ENCODE measurements around the gene EXD2. TPM values are rescaled to one million over a fixed set of nuclear protein-coding genes. Genes with fewer than 3 reads are reported as not detected.
A peak's percentile ranks its signal among the peaks of the same experiment; 100 is the strongest.

Gene EXD2, protein sequence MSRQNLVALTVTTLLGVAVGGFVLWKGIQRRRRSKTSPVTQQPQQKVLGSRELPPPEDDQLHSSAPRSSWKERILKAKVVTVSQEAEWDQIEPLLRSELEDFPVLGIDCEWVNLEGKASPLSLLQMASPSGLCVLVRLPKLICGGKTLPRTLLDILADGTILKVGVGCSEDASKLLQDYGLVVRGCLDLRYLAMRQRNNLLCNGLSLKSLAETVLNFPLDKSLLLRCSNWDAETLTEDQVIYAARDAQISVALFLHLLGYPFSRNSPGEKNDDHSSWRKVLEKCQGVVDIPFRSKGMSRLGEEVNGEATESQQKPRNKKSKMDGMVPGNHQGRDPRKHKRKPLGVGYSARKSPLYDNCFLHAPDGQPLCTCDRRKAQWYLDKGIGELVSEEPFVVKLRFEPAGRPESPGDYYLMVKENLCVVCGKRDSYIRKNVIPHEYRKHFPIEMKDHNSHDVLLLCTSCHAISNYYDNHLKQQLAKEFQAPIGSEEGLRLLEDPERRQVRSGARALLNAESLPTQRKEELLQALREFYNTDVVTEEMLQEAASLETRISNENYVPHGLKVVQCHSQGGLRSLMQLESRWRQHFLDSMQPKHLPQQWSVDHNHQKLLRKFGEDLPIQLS
- total RNA-seq = 1 to 10 TPM; 7.8 to 8.5 (median 7.8) TPM

DNA sequence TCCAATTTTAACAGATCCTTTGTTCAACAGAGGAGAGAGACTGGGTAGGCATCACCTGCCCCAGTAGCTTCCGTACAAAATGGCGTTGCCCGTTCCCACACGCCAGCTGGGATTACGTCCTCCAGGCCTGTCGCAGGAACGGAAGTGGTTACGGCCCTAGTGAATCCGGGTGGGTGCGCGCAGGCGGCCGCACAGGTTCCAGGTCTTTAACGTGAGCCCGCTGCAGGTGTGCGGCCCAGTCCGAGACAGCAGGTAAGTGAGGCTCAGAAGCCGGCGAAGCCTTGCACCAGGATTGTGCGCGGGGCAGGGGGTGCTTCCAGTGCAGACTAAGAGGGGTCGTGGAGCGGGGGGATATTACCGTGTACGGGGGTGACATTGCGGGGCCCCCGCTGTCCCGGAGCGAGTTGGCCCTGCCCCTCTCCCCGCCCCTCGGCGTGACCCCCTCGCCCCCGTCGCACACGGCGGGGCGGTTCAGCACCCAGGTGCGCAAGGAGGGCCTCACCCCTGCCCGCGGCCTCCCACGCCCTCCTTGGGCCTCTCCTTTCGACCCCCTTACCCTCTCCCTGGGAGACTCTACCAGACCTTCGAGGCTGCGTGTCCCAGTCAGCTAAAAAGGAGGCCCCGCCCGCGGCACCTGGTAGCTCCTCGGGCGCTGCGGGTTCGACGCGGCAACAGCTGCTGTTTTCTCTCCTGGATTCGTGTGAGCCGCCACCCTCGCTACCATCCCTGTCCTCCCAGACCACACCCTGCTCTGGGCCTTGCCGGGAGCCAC is at the start of gene EXD2:
TSS of gene EXD2 (plus strand) at position 159 of the 772 bp plus-strand sequence. CDS start 17,973 bp downstream, outside the sequence.
- peak within 1 kb of the TSS; percentile 91 for H3K4me3 Mint-ChIP-seq
- peaks cover 2% of the 10 kb centered on the region for H3K36me3 Mint-ChIP-seq (ENCODE audit: insufficient read depth)
- peak; percentile 62 for DNase-seq
- peak; percentile 86 to 89 for ATAC-seq
- peaks cover 17% of the 10 kb centered on the region for H3K4me1 Mint-ChIP-seq (ENCODE audit: low read depth)
- H3K27me3 Mint-ChIP-seq (ENCODE audit: low read depth) = peaks cover 2% of the 10 kb centered on the region
- H3K9me3 Mint-ChIP-seq = no peaks in the 10 kb centered on the region

DNA sequence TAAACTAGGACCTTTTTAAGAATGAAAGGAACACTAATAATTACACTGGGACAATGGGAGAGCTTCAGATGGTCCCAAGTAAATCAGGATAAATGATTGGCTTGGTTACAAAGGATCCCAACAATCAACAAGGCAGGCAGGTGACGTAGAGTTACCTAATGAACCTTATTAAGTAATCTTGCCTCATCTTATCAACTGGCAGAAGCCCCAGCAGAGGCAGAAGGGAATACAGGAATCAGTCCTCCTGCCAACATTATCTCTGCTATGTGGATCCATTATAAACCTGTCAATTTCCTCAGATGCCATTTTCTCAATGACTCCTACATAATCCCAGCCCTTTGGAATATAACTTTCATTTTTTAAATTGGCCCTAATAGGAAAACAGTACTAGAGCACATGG is 49.7 kb upstream of the EXD2 start:
- no peaks in the 10 kb centered on the region for H3K27me3 Mint-ChIP-seq (ENCODE audit: low read depth)
- H3K9me3 Mint-ChIP-seq = no peaks in the 10 kb centered on the region
- peaks cover 23% of the 10 kb centered on the region for H3K36me3 Mint-ChIP-seq (ENCODE audit: insufficient read depth)
- H3K4me3 Mint-ChIP-seq = no peak overlapping the region
- ATAC-seq (no peak), DNase-seq (no peak)
- H3K4me1 Mint-ChIP-seq (ENCODE audit: low read depth) = peaks cover 54% of the 10 kb centered on the region

DNA sequence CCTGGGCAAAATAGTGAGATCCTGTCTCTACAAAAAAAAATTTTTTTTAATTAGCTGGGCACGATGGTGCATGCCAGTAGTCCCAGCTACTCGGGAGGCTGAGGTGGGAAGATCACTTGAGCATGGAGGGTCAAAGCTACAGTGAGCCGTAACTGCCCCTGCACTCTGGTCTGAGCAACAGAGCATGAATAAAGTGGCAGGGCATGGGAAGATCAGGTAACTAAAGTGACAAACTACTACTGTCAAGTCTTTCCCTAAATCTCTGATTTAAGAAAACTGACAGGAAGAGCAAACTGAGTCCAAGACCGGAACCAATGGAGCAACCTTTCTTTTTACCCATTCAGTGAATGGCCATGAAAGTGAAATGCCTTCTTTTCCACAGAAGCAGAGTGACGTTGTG is 49.2 kb upstream of the EXD2 start:
- Mint-ChIP-seq H3K4me1 (ENCODE audit: low read depth) (peaks cover 58% of the 10 kb centered on the region), H3K36me3 (ENCODE audit: insufficient read depth) (peaks cover 23% of the 10 kb centered on the region), H3K27me3 (ENCODE audit: low read depth) (no peaks in the 10 kb centered on the region), H3K4me3 (no peak overlapping the region), H3K9me3 (no peaks in the 10 kb centered on the region)
- DNase-seq (no peak), ATAC-seq (no peak)

DNA sequence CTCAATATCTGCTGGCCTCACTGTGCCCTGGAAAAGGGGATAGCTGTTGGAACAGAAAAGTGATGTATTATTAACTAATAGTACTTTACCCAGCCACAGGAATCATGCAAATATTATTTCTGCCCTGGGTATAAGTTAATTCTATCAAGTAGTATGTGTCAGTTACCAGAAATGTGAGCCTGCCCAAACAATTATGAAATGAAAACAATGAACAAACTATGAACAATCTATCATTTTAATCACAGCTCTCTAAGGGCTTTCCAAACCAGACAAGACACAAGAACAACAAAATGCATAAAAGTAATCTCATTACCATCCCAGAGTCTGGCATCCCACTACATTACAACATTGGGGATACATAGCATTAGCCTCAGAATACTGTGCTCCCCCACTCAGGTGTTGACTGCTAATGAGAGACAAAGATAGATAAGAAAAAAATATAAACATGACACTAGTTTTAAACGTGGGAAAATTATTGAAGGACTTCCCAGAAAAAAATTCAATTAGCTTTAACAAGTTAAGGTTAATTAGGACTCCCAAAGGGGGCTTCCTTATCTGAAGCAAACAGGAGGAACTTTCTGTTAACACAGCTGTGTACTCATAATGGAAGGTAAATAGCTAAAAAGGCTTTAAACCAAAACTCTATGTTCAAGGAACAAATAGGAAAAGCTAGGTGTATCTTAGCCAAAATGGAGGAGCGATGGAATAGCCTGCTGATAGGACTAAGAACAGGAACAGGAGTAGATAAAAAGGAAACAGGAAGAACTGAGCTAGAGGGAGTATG is 41.6 kb upstream of the EXD2 start:
- peaks cover 30% of the 10 kb centered on the region for H3K36me3 Mint-ChIP-seq (ENCODE audit: insufficient read depth)
- DNase-seq (no peak), ATAC-seq (no peak)
- no peaks in the 10 kb centered on the region for H3K27me3 Mint-ChIP-seq (ENCODE audit: low read depth)
- peaks cover 60% of the 10 kb centered on the region for H3K4me1 Mint-ChIP-seq (ENCODE audit: low read depth)
- peak overlapping the region; percentile 91 for H3K4me3 Mint-ChIP-seq
- no peaks in the 10 kb centered on the region for H3K9me3 Mint-ChIP-seq

DNA sequence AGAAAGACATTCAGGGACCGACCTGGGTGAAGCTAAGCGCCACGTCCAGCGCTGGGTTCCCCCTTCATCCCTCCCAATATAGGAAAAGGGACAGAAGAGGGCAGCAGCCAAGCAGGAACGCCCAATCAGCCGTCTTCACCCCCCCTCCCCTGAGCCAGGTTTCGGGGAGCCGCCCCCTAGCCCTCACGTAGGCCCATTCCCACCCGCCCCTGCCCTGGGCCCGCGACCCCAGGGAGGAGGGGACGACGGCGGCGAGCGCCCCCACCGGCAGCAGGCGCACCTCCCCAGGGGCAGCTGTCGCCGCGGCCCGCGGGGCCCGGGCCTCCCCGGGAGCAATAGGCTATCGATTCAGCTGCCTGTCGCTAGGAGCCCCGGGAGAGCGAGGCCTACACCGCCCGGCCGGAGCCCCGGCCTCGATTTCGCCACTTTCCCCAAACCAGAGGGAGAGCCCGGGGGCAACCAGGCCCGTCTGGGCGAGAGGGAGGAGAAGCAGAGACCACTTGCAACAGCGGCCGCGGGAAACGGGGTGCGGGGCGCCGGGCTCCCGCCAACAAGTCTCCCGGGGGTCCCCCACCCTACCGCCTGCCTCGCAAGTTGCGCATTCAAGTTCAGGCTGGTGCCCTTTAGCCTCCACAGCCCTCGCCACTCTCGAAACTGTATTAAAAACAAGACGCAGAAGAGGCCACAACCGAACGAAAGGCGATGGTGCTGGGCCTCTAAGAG is 39.7 kb upstream of the EXD2 start:
- peak; percentile 77 for DNase-seq
- Mint-ChIP-seq H3K4me3 (peak overlapping the region; percentile 91), H3K9me3 (no peaks in the 10 kb centered on the region), H3K27me3 (ENCODE audit: low read depth) (no peaks in the 10 kb centered on the region), H3K36me3 (ENCODE audit: insufficient read depth) (peaks cover 20% of the 10 kb centered on the region), H3K4me1 (ENCODE audit: low read depth) (peaks cover 50% of the 10 kb centered on the region)
- peak; percentile 58 to 73 for ATAC-seq

DNA sequence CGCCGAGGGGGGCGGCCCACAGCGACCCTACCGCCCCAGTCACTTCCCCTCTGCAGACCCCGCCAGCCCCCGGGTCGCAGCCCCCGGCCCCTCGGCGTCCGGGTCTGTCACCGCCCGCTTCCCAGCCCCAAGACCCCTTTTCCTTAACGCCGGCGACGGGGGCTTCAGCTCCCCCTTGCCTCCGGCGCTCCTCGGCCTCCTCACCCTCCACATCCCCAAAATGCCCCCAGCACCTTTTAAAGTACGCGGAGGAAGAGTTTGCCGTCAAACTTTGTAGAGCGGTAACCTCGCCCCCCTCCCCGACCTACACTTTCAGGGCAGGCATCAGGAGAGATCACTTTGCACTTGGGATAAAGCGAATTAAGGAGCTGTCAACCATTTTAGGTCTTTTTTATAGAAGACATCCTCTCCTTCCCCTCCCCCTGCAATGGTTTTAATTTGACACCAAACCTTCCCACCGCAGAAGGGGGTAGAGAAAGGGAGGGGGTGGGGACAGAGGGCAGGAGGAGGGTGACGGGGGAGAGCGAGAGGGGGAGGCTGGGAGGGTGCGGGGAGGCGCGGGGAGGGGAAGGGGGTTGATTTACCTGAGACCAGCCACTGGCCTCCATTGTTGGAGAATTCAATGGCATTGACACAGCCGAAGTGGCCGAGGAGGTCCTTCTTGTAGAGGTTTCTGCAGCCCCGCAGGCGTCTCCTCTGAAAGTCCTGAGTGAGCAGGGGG is 39.0 kb upstream of the EXD2 start:
- H3K9me3 Mint-ChIP-seq = no peaks in the 10 kb centered on the region
- no peaks in the 10 kb centered on the region for H3K27me3 Mint-ChIP-seq (ENCODE audit: low read depth)
- peaks cover 18% of the 10 kb centered on the region for H3K36me3 Mint-ChIP-seq (ENCODE audit: insufficient read depth)
- peaks cover 43% of the 10 kb centered on the region for H3K4me1 Mint-ChIP-seq (ENCODE audit: low read depth)
- peak overlapping the region; percentile 91 for H3K4me3 Mint-ChIP-seq
- DNase-seq (peak; percentile 29), ATAC-seq (peak; percentile 12 to 19)

DNA sequence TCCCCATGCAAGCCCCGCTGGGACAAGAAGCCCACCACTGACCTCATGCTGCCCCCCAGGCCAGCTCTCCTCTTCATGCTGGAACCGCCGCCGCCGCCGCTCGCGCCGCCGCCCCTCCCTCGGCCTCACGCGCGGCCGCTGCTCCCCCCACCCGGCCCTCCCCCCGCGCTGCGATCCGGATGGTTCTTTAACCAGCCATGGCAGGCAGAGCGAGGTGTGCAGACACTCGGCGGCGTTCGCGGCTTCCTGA is 38.5 kb upstream of the EXD2 start, which contains the start of gene DCAF5:
TSS of gene DCAF5 (minus strand) at position 218 of the 250 bp plus-strand sequence. CDS start at position 77, 141 bp downstream.
- peak within 1 kb of the TSS; percentile 91 for H3K4me3 Mint-ChIP-seq
- H3K9me3 Mint-ChIP-seq = no peaks in the 10 kb centered on the region
- H3K27me3 Mint-ChIP-seq (ENCODE audit: low read depth) = no peaks in the 10 kb centered on the region
- peaks cover 13% of the 10 kb centered on the region for H3K36me3 Mint-ChIP-seq (ENCODE audit: insufficient read depth)
- DNase-seq = peak; percentile 88
- ATAC-seq = peak in 1 of 2 donors; percentile 92
- H3K4me1 Mint-ChIP-seq (ENCODE audit: low read depth) = peaks cover 38% of the 10 kb centered on the region

DNA sequence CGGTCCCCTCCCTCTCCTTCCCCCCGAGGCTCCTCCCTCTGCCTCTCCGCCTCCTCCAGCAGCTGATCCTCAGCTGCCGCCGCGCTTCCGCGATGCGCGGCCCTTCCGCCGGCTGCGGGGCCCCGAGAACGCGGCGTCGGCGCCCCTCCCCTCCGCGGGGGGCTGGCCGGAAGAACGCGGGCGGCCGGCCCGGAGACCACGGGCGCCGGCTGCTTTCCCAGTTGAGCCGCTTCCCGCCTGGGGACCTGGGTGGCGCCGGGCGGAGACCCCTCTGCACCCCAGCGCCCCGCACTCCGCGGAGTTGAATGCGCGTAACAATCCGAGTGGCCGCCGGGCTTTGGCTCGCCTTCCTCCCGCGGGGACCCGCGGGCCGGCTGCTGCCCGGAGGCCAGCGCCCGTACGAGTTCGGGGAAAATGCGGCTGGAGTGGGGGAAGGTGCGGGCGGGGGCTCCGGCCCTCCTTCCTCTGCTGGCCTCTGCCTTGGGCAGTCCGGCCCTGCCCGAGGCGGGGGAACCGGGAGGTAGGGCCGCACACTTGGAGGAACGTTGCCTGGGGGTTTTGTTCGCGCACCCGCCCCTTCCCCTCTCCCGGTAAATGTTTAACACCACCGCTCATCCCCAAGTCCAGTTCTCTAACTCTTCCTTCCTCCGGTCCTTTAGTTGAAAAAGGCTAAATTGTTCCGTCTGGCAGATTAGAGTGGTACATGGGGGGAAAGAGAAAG is 38.0 kb upstream of the EXD2 start:
- peaks cover 34% of the 10 kb centered on the region for H3K4me1 Mint-ChIP-seq (ENCODE audit: low read depth)
- no peak for DNase-seq
- peak; percentile 1 to 93 for ATAC-seq
- H3K36me3 Mint-ChIP-seq (ENCODE audit: insufficient read depth) = peaks cover 13% of the 10 kb centered on the region
- H3K27me3 Mint-ChIP-seq (ENCODE audit: low read depth) = no peaks in the 10 kb centered on the region
- H3K4me3 Mint-ChIP-seq = peak overlapping the region; percentile 91
- H3K9me3 Mint-ChIP-seq = no peaks in the 10 kb centered on the region

DNA sequence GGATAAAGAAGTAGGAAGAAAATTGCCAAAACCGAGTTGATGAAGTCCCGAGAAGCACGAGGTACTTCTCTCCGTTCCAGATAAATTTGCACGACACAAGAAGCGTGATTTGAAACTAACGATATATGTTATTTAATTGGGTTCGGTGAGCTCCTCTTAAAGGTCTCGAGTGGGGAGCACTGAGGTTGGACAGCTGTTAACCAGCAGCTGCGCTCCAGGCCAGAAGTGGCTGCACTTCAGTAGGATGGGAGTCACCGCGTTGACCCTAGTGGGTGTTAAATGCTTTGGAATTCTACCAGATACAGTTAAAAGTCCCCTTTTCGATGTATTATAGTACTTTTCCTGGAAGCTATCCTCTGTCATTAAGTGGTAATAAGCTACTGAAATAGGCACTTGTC is 37.4 kb upstream of the EXD2 start:
- Mint-ChIP-seq H3K9me3 (no peaks in the 10 kb centered on the region), H3K4me3 (peak overlapping the region; percentile 91), H3K4me1 (ENCODE audit: low read depth) (peaks cover 28% of the 10 kb centered on the region), H3K27me3 (ENCODE audit: low read depth) (no peaks in the 10 kb centered on the region), H3K36me3 (ENCODE audit: insufficient read depth) (peaks cover 9% of the 10 kb centered on the region)
- DNase-seq = no peak
- ATAC-seq = no peak

DNA sequence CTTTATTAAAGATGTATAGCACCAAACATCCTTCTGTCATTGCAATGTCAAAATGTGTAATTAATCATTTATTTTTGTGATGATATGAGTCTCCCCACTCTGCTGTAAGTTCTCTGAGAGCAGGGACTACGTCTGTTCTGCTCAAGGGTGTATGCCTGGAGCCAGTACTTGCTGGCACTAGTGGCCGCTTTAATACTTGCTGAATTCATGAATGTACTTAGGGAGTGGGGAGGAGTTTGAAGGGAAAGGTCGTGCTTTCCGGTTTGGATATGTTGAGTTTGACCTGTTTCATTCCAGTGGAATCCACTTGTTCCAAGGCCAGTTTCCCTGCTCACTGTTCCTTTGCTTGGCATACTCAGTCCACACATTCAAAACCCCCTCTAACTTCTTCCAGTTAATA is 36.5 kb upstream of the EXD2 start:
- no peak overlapping the region for H3K4me3 Mint-ChIP-seq
- H3K27me3 Mint-ChIP-seq (ENCODE audit: low read depth) = no peaks in the 10 kb centered on the region
- peaks cover 19% of the 10 kb centered on the region for H3K4me1 Mint-ChIP-seq (ENCODE audit: low read depth)
- no peaks in the 10 kb centered on the region for H3K9me3 Mint-ChIP-seq
- no peak for ATAC-seq
- peaks cover 5% of the 10 kb centered on the region for H3K36me3 Mint-ChIP-seq (ENCODE audit: insufficient read depth)
- no peak for DNase-seq

DNA sequence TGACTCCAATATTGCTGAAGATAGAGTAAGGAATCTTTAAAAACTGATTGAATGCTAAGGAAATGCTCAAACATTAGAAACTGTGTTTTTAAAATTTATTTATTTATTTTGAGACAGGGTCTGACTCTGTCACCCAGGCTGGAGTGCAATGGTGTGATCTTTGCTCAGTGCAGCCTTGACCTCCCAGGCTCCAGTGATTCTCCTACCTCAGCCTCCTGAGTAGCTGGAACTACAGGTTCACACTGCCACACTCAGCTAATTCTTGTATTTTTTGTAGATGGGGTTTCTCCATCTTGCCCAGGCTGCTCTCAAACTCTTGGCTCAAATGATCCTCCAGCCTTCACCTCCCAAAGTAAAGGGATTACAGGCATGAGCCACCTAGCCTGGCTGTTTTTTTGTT is 35.1 kb upstream of the EXD2 start:
- ATAC-seq (no peak), DNase-seq (no peak)
- H3K4me1 Mint-ChIP-seq (ENCODE audit: low read depth) = peaks cover 5% of the 10 kb centered on the region
- no peak overlapping the region for H3K4me3 Mint-ChIP-seq
- H3K36me3 Mint-ChIP-seq (ENCODE audit: insufficient read depth) = no peaks in the 10 kb centered on the region
- peaks cover 12% of the 10 kb centered on the region for H3K27me3 Mint-ChIP-seq (ENCODE audit: low read depth)
- peaks cover 3% of the 10 kb centered on the region for H3K9me3 Mint-ChIP-seq

DNA sequence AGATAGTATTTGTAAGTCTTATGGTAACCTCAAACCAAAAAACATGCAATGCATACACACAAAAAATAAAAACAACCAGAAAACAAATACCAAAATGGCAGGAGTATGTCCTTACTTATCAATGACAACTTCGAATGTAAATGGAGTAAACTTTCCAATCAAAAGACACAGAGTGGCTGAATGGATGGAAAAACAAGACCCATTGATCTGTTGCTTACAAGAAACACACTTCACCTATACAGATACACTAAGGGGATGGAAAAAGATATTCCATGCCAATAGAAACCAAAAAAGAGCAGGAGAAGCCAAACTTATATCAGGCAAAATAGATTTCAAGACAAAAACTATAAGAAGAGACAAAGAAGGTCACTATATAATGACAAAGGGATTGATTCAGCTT is 29.7 kb upstream of the EXD2 start:
- ATAC-seq (no peak), DNase-seq (no peak)
- no peak overlapping the region for H3K4me3 Mint-ChIP-seq
- peaks cover 2% of the 10 kb centered on the region for H3K36me3 Mint-ChIP-seq (ENCODE audit: insufficient read depth)
- peaks cover 26% of the 10 kb centered on the region for H3K27me3 Mint-ChIP-seq (ENCODE audit: low read depth)
- H3K9me3 Mint-ChIP-seq = peaks cover 20% of the 10 kb centered on the region
- no peaks in the 10 kb centered on the region for H3K4me1 Mint-ChIP-seq (ENCODE audit: low read depth)
